ENCODE data around the gene BRPF1. TPM values are rescaled to one million over a fixed set of nuclear protein-coding genes. Genes with fewer than 3 reads are reported as not detected.

Gene BRPF1
- total RNA-seq, 2 experiments from 2014 or later, result 48.1 to 50.1 TPM

- ATAC-seq, result no peak
Observed at GRCh38 chr3:9712415-9712814, 19.1 kb upstream of the BRPF1 start.

GRCh38 chr3:9713142-9713541 lies 18.4 kb upstream of the BRPF1 start:
- no peak overlapping the region for H3K27ac Mint-ChIP-seq
- H3K36me3 Mint-ChIP-seq, result no peaks in the 10 kb centered on the region
- H3K4me1 Mint-ChIP-seq, result no peaks in the 10 kb centered on the region
- CTCF ChIA-PET, result no interaction called here
- ATAC-seq, result no peak
- DNase-seq, result no peak
- H3K27me3 Mint-ChIP-seq, result no peaks in the 10 kb centered on the region
- H3K4me3 Mint-ChIP-seq, result no peak overlapping the region
- H3K9me3 Mint-ChIP-seq (ENCODE audit: low read depth), result no peaks in the 10 kb centered on the region

More at GRCh38 chr3:9712415-9712814, 19.1 kb upstream of the BRPF1 start:
- Mint-ChIP-seq H3K4me3 (no peak overlapping the region), H3K27ac (no peak overlapping the region), H3K9me3 (ENCODE audit: low read depth) (no peaks in the 10 kb centered on the region), H3K27me3 (peaks cover 2% of the 10 kb centered on the region), H3K4me1 (no peaks in the 10 kb centered on the region), H3K36me3 (no peaks in the 10 kb centered on the region)
- no peak for DNase-seq
- CTCF ChIA-PET, result no interaction called here

- Mint-ChIP-seq H3K27ac (no peak overlapping the region), H3K4me1 (no peaks in the 10 kb centered on the region), H3K9me3 (ENCODE audit: low read depth) (no peaks in the 10 kb centered on the region), H3K36me3 (no peaks in the 10 kb centered on the region), H3K27me3 (no peaks in the 10 kb centered on the region), H3K4me3 (no peak overlapping the region)
- no peak for DNase-seq
- no peak for ATAC-seq
- CTCF ChIA-PET, result no interaction called here
Observed at GRCh38 chr3:9715136-9715535, 16.4 kb upstream of the BRPF1 start.

- Mint-ChIP-seq H3K4me1 (no peaks in the 10 kb centered on the region), H3K27ac (no peak overlapping the region), H3K36me3 (no peaks in the 10 kb centered on the region), H3K4me3 (no peak overlapping the region), H3K9me3 (ENCODE audit: low read depth) (no peaks in the 10 kb centered on the region), H3K27me3 (no peaks in the 10 kb centered on the region)
- CTCF ChIA-PET, result no interaction called here
- ATAC-seq (peak; percentile 80), DNase-seq (peak; percentile 62)
Observed at GRCh38 chr3:9715764-9716437, 15.6 kb upstream of the BRPF1 start.

- H3K4me3 Mint-ChIP-seq, result no peak overlapping the region
- no peaks in the 10 kb centered on the region for H3K9me3 Mint-ChIP-seq (ENCODE audit: low read depth)
- no peak for ATAC-seq
- no peaks in the 10 kb centered on the region for H3K27me3 Mint-ChIP-seq
- CTCF ChIA-PET, result interaction anchor here (1.8 kb wide), 1 partner anchor 10 kb away, joined by 10 read pairs; no protein-coding TSS in a partner anchor
- no peak for DNase-seq
- H3K4me1 Mint-ChIP-seq, result no peaks in the 10 kb centered on the region
- no peak overlapping the region for H3K27ac Mint-ChIP-seq
- H3K36me3 Mint-ChIP-seq, result no peaks in the 10 kb centered on the region
Observed at GRCh38 chr3:9716801-9717555, 14.6 kb upstream of the BRPF1 start.

- H3K36me3 Mint-ChIP-seq, result no peaks in the 10 kb centered on the region
- CTCF ChIA-PET, result interaction anchor here (1.8 kb wide), 1 partner anchor 9 kb away, joined by 10 read pairs; no protein-coding TSS in a partner anchor
- H3K4me1 Mint-ChIP-seq, result no peaks in the 10 kb centered on the region
- DNase-seq, result no peak
- ATAC-seq, result no peak
- H3K4me3 Mint-ChIP-seq, result no peak overlapping the region
- H3K27ac Mint-ChIP-seq, result no peak overlapping the region
- no peaks in the 10 kb centered on the region for H3K9me3 Mint-ChIP-seq (ENCODE audit: low read depth)
- H3K27me3 Mint-ChIP-seq, result no peaks in the 10 kb centered on the region
Observed at GRCh38 chr3:9717563-9717962, 14.0 kb upstream of the BRPF1 start.

- no peak for ATAC-seq
- Mint-ChIP-seq H3K36me3 (no peaks in the 10 kb centered on the region), H3K27ac (no peak overlapping the region), H3K27me3 (no peaks in the 10 kb centered on the region), H3K9me3 (ENCODE audit: low read depth) (no peaks in the 10 kb centered on the region), H3K4me1 (peaks cover 4% of the 10 kb centered on the region), H3K4me3 (no peak overlapping the region)
- DNase-seq, result no peak
- CTCF ChIA-PET, result interaction anchor here (1.8 kb wide), 1 partner anchor 9 kb away, joined by 10 read pairs; no protein-coding TSS in a partner anchor
Observed at GRCh38 chr3:9718118-9718517, 13.4 kb upstream of the BRPF1 start.

- ATAC-seq (no peak), DNase-seq (no peak)
- Mint-ChIP-seq H3K4me3 (no peak overlapping the region), H3K27me3 (no peaks in the 10 kb centered on the region), H3K27ac (no peak overlapping the region), H3K4me1 (peaks cover 6% of the 10 kb centered on the region), H3K9me3 (ENCODE audit: low read depth) (no peaks in the 10 kb centered on the region), H3K36me3 (no peaks in the 10 kb centered on the region)
- CTCF ChIA-PET, result interaction anchor here (1.0 to 1.2 kb wide), 4 partner anchors 13 to 368 kb away, joined by 3 read pairs; no protein-coding TSS in a partner anchor
Observed at GRCh38 chr3:9721015-9721699, 10.4 kb upstream of the BRPF1 start.

GRCh38 chr3:9721700-9722060 lies 9.9 kb upstream of the BRPF1 start:
- CTCF ChIA-PET, result interaction anchor here (1.1 to 1.2 kb wide), 3 partner anchors 211 to 368 kb away, joined by 3 read pairs; no protein-coding TSS in a partner anchor
- Mint-ChIP-seq H3K36me3 (no peaks in the 10 kb centered on the region), H3K4me3 (no peak overlapping the region), H3K27ac (no peak overlapping the region), H3K4me1 (peaks cover 9% of the 10 kb centered on the region), H3K9me3 (ENCODE audit: low read depth) (no peaks in the 10 kb centered on the region), H3K27me3 (no peaks in the 10 kb centered on the region)
- DNase-seq, result no peak
- no peak for ATAC-seq

GRCh38 chr3:9725775-9726515 lies 5.6 kb upstream of the BRPF1 start:
- CTCF ChIA-PET, result interaction anchor here (1.1 to 2.1 kb wide), 4 partner anchors 8 to 77 kb away, joined by 4 to 16 read pairs (median 7); no protein-coding TSS in a partner anchor
- Mint-ChIP-seq H3K27me3 (no peaks in the 10 kb centered on the region), H3K36me3 (no peaks in the 10 kb centered on the region), H3K4me3 (no peak overlapping the region), H3K27ac (no peak overlapping the region), H3K9me3 (ENCODE audit: low read depth) (no peaks in the 10 kb centered on the region), H3K4me1 (peaks cover 31% of the 10 kb centered on the region)
- DNase-seq, result no peak
- no peak for ATAC-seq

- no peaks in the 10 kb centered on the region for H3K36me3 Mint-ChIP-seq
- H3K27ac Mint-ChIP-seq, result peak overlapping the region; percentile 66
Observed at GRCh38 chr3:9727041-9727595, 4.4 kb upstream of the BRPF1 start.

GRCh38 chr3:9727743-9728142 lies 3.8 kb upstream of the BRPF1 start:
- Mint-ChIP-seq H3K4me3 (no peak overlapping the region), H3K27ac (no peak overlapping the region), H3K36me3 (no peaks in the 10 kb centered on the region), H3K4me1 (peaks cover 34% of the 10 kb centered on the region), H3K27me3 (no peaks in the 10 kb centered on the region), H3K9me3 (ENCODE audit: low read depth) (no peaks in the 10 kb centered on the region)
- CTCF ChIA-PET, result interaction anchor here (0.6 to 2.1 kb wide), 20 partner anchors 10 to 758 kb away, joined by 3 to 16 read pairs (median 4); partner anchors contain the start of genes ARPC4, MTMR14, OGG1 and TTLL3
- ATAC-seq (no peak), DNase-seq (no peak)

More at GRCh38 chr3:9727041-9727595, 4.4 kb upstream of the BRPF1 start:
- CTCF ChIA-PET, result interaction anchor here (0.7 to 2.1 kb wide), 23 partner anchors 9 to 757 kb away, joined by 3 to 16 read pairs (median 3); partner anchors contain the start of genes ARPC4, OGG1 and TTLL3
- DNase-seq (peak; percentile 75), ATAC-seq (no peak)
- no peaks in the 10 kb centered on the region for H3K9me3 Mint-ChIP-seq (ENCODE audit: low read depth)
- no peaks in the 10 kb centered on the region for H3K27me3 Mint-ChIP-seq
- peak overlapping the region; percentile 67 for H3K4me3 Mint-ChIP-seq
- H3K4me1 Mint-ChIP-seq, result peaks cover 31% of the 10 kb centered on the region
